ENCODE results near the gene P2RY1.
"Not testable (repeated sequence)": the region's sequence is repeated elsewhere in the genome, so short reads cannot be mapped to it uniquely, and the experiment has no call there.

Gene P2RY1

GRCh38 chr3:152841131-152841530 lies 6.2 kb downstream of the P2RY1 start:
- no peak for DNase-seq

- no peak for DNase-seq
Observed at GRCh38 chr3:152842413-152842812, 7.5 kb downstream of the P2RY1 start.

GRCh38 chr3:152843955-152844354 lies 9.0 kb downstream of the P2RY1 start:
- DNase-seq, result no peak

GRCh38 chr3:152846572-152847202 lies 11.8 kb downstream of the P2RY1 start:
- DNase-seq, result not testable (repeated sequence)

- DNase-seq, result not testable (repeated sequence)
Observed at GRCh38 chr3:152847599-152847998, 12.7 kb downstream of the P2RY1 start.

GRCh38 chr3:152849996-152850578 lies 15.2 kb downstream of the P2RY1 start:
- DNase-seq, result no peak

GRCh38 chr3:152853196-152853595 lies 18.3 kb downstream of the P2RY1 start:
- DNase-seq, result no peak

GRCh38 chr3:152857082-152857481 lies 22.2 kb downstream of the P2RY1 start:
- DNase-seq, result no peak

GRCh38 chr3:152858170-152858800 lies 23.4 kb downstream of the P2RY1 start:
- DNase-seq, result no peak

GRCh38 chr3:152860736-152861135 lies 25.8 kb downstream of the P2RY1 start:
- no peak for DNase-seq

- no peak for DNase-seq
Observed at GRCh38 chr3:152865668-152866245, 30.8 kb downstream of the P2RY1 start.

- no peak for DNase-seq
Observed at GRCh38 chr3:152870027-152870426, 35.1 kb downstream of the P2RY1 start.

- not testable (repeated sequence) for DNase-seq
Observed at GRCh38 chr3:152873314-152873713, 38.4 kb downstream of the P2RY1 start.

GRCh38 chr3:152874896-152875749 lies 40.2 kb downstream of the P2RY1 start:
- DNase-seq, result no peak

- no peak for DNase-seq
Observed at GRCh38 chr3:152879130-152879789, 44.3 kb downstream of the P2RY1 start.

GRCh38 chr3:152879790-152880174 lies 44.9 kb downstream of the P2RY1 start:
- DNase-seq, result no peak

- DNase-seq, result no peak
Observed at GRCh38 chr3:152885076-152885475, 50.1 kb downstream of the P2RY1 start.

Data from NCI-H69 (cell line).